ENCODE results near the gene ENKUR.
"Not testable (repeated sequence)": the region's sequence is repeated elsewhere in the genome, so short reads cannot be mapped to it uniquely, and the experiment has no call there.

The ENKUR gene

GRCh38 chr10:24983130-24983529, 32.8 kb downstream of the ENKUR start:
- H3K4me3 ChIP-seq (ENCODE audit: low read length) = no peak overlapping the region
- DNase-seq (ENCODE audit: low read depth, low spot score) = no peak

- peak; percentile 28 for DNase-seq (ENCODE audit: low read depth, low spot score)
- no peak overlapping the region for H3K4me3 ChIP-seq (ENCODE audit: low read length)
These were observed 33.4 kb downstream of the ENKUR start for GRCh38 chr10:24982319-24983112.

DNA sequence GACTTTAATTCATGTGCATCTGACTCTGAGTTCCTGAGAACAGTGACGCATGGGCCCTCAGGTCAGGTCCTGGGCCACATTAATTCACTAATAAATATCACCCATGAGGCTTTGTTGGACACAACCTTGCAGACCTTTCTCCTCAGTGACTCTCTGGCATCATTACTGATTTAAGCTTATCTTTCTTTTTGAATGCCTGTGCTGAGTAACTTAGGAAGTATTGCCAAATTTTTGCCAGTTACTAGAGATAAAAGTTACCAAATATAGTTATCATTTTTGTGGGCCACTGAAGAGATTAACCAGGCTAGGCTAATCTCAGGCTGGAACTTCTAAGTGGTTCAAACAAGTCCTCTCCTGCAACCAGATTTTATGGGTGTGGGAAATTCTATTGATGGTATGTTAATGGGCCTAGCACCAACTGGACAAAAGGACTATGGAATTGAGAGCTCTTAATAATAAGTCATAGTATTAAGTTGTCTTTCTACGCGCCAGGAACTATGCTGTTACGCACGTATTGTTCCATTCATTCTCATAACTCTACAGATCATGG, 34.7 kb downstream of the ENKUR start:
- no peak for DNase-seq (ENCODE audit: low read depth, low spot score)

DNA sequence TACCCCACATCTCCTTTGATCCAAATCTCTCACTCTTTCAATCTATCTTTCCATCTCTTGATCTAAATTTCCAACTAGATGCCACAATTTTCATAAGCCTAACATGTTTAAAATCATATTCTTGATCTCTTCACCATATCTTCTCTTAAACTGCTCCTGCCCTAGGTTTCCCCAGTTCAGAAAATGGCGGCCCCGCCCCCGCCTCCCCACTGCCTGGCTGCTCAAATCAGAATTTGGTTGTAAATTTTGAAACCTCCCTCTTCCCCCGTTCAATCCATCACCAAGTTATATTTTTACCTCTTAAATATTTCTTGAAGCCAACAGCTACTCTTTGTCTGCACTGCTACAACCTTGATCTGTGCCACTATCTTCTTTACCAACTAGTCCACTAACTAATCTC, 36.3 kb downstream of the ENKUR start:
- no peak for DNase-seq (ENCODE audit: low read depth, low spot score)
- H3K4me3 ChIP-seq (ENCODE audit: low read length) = no peak overlapping the region

More for the DNA sequence above, 34.7 kb downstream of the ENKUR start:
- no peak overlapping the region for H3K4me3 ChIP-seq (ENCODE audit: low read length)

- DNase-seq (ENCODE audit: low read depth, low spot score) = no peak
- H3K4me3 ChIP-seq (ENCODE audit: low read length) = no peak overlapping the region
These were observed 41.0 kb downstream of the ENKUR start for GRCh38 chr10:24974976-24975375.

- no peak for DNase-seq (ENCODE audit: low read depth, low spot score)
- no peak overlapping the region for H3K4me3 ChIP-seq (ENCODE audit: low read length)
These were observed 42.8 kb downstream of the ENKUR start for GRCh38 chr10:24973163-24973562.

DNA sequence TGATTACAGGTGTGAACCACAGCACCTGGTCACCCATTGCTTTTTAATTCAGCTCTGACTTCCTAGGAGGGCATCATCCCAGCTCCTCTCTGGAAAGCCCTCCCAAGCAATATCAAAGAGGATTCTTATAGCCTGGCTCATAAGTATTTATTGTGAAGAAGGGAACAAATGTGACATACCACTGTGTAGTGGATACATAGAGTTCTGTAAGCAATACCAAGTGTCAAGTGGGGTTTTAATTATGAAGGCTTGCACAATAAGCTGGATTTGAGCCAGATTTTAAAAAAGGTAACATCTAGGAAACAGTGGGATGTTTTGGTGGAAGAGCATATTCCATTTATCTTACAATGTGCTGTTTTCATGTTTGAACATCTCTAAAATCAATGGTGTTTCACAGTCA, 44.6 kb downstream of the ENKUR start:
- no peak for DNase-seq (ENCODE audit: low read depth, low spot score)
- H3K4me3 ChIP-seq (ENCODE audit: low read length) = no peak overlapping the region

DNA sequence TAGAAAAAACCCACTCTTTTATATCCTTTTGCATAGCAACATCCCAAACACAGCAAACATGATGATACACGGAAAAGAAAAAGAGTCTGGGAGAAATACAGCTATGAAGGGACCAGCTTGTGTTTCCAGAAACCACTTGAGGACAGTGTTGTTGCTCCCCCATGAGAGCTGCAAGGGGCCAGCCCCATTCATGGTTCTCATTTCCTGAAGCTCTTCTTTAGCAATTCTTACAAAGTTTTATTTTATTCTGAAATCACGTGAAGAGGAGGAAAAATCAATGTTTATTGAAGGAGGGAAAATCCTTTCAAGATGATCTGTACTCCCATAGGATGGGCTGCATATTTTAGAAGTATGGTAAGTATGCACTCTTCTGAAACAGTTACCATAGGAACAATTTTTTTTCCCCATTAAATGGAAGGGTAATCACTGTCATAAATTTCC, 46.1 kb downstream of the ENKUR start:
- no peak for DNase-seq (ENCODE audit: low read depth, low spot score)
- no peak overlapping the region for H3K4me3 ChIP-seq (ENCODE audit: low read length)

GRCh38 chr10:24968951-24969350, 47.0 kb downstream of the ENKUR start:
- H3K4me3 ChIP-seq (ENCODE audit: low read length); DNase-seq (ENCODE audit: low read depth, low spot score): not testable (repeated sequence)

DNA sequence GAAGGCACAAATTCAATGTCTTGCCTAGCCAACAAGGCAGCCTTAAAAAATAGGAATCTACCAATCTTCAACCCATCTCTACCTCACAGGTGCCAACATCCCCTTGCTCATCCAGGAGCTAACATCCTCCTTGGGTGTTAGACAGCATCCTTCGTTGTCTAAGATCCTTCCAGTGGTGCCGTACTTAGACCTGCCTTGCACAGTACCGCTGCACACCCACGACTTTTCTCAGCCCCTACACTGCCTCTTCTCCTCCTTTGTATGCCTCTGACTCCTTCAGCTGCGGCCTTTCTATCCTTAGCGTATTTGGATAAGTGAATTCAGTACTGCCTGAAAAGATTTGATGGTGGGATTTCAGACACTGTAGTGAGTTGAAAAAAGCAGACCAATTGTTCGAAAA, 47.6 kb downstream of the ENKUR start:
- no peak for DNase-seq (ENCODE audit: low read depth, low spot score)

GRCh38 chr10:24966962-24967481, 48.9 kb downstream of the ENKUR start:
- H3K4me3 ChIP-seq (ENCODE audit: low read length) = no peak overlapping the region
- DNase-seq (ENCODE audit: low read depth, low spot score) = no peak

More for the DNA sequence above, 47.6 kb downstream of the ENKUR start:
- H3K4me3 ChIP-seq (ENCODE audit: low read length) = no peak overlapping the region

DNA sequence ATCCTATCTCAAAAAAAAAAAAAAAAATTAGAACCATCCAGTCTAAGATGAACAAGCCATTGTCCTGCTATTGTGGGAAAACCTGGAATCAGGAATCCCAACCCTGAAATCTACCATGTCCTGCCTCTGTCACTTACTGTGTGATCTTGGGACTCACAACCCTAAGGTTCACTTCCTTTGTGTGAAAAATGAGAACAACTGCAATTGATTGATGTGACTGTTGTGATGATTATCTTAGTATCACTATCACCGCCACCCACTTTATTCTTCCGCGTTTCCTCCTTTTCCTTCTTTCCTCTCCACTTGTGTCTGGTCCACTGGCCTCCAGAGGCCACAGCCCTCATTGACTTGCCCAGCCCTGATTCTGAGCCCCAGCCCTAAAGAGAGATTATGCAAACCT, 50.9 kb downstream of the ENKUR start:
- no peak overlapping the region for H3K4me3 ChIP-seq (ENCODE audit: low read length)
- no peak for DNase-seq (ENCODE audit: low read depth, low spot score)

GRCh38 chr10:24963521-24964041, 52.4 kb downstream of the ENKUR start:
- no peak for DNase-seq (ENCODE audit: low read depth, low spot score)
- no peak overlapping the region for H3K4me3 ChIP-seq (ENCODE audit: low read length)

- no peak for DNase-seq (ENCODE audit: low read depth, low spot score)
- H3K4me3 ChIP-seq (ENCODE audit: low read length) = no peak overlapping the region
These were observed 53.0 kb downstream of the ENKUR start for GRCh38 chr10:24962995-24963394.

DNA sequence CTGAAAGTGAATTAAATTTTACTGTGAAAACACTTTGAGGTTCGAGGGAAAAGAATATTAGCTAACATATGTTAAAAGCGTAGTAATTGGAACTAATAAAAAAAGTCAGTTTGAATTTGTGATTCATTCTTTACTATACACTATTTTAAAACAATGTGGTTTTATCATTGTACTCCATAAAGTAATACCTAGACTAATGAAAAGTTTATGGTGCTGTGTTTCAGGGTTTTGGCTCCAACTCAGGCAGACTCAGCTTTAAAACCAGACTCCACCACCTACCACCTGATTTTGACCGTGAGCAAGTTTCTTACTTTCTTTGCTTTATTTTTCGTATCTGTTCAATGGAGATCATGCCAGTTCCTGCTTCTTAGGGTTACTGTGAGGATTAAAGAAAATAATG, 54.4 kb downstream of the ENKUR start:
- no peak overlapping the region for H3K4me3 ChIP-seq (ENCODE audit: low read length)
- no peak for DNase-seq (ENCODE audit: low read depth, low spot score)

- H3K4me3 ChIP-seq (ENCODE audit: low read length) = no peak overlapping the region
- no peak for DNase-seq (ENCODE audit: low read depth, low spot score)
These were observed 56.6 kb downstream of the ENKUR start for GRCh38 chr10:24959382-24959730.

DNA sequence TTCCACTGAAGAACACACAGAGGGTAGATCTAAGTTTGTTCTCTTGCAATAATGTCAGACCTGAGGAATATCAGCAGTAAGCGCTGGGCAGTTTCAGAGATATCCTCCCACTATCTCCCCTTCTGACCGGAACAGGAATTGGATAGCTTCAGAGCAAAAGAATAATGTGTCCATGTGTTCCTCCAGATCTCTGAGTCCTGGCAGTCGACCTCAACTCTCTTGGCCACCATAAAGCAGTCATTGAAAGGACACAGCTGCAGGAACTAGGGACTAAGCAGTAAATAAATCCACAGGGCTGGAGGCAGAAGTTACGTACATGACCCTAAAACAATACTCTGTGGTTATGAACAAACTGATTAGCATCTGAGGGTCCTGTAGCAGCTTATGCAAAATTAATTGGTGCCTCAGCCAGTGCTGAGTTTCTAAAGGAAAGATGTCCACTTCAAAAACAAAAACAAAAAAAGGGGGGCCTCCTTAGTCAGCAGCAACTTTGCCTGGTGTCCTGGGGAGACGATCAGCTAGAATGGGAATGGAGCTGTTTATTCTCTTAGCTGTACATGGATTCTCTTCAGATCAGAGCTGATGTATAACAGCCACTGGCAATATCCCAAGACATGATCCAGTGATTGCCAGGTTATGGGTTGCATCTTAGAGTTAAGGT, 57.1 kb downstream of the ENKUR start:
- no peak overlapping the region for H3K4me3 ChIP-seq (ENCODE audit: low read length)
- no peak for DNase-seq (ENCODE audit: low read depth, low spot score)

- DNase-seq (ENCODE audit: low read depth, low spot score) = no peak
These were observed 57.8 kb downstream of the ENKUR start for GRCh38 chr10:24958091-24958720.

GRCh38 chr10:24957624-24958051, 58.3 kb downstream of the ENKUR start:
- not testable (repeated sequence) for H3K4me3 ChIP-seq (ENCODE audit: low read length); DNase-seq (ENCODE audit: low read depth, low spot score)

More at GRCh38 chr10:24958091-24958720, 57.8 kb downstream of the ENKUR start:
- no peak overlapping the region for H3K4me3 ChIP-seq (ENCODE audit: low read length)

All from Jurkat, Clone E6-1 (cell line).